Suprapubic skin (tissue), 4 donors: Measurements from ENCODE around the gene SLC35E1. TPM values are rescaled to one million over a fixed set of nuclear protein-coding genes. Genes with fewer than 3 reads are reported as not detected.

ENCODE experiments used
- DNase-seq, 2 donors: peaks; one replicate each; pipeline ENCODE4 v3.0.0-alpha.2; 2019; ENCODE audit warnings: low spot score in 2 of 2
- H3K27ac ChIP-seq: fragments of 200-600 bp; sonication (generic); one replicate; pipeline ENCODE4 v1.5.1; 2019
- H3K27me3 ChIP-seq: fragments of 200-600 bp; sonication (generic); one replicate; pipeline ENCODE4 v1.5.1; 2019
- H3K36me3 ChIP-seq: fragments of 200-600 bp; sonication (generic); one replicate; pipeline ENCODE4 v1.5.1; 2019
- H3K4me1 ChIP-seq: fragments of 200-600 bp; sonication (generic); one replicate; pipeline ENCODE4 v1.5.1; 2019
- H3K4me3 ChIP-seq: fragments of 200-600 bp; sonication (generic); one replicate; pipeline ENCODE4 v1.5.1; 2019; ENCODE audit warnings: mild to moderate bottlenecking
- H3K9me3 ChIP-seq: fragments of 200-600 bp; sonication (generic); one replicate; pipeline ENCODE4 v1.5.1; 2019
- CTCF ChIP-seq, 2 donors: fragments of 200-600 bp in 1 of 2; fragments of 450-650 bp in 1 of 2; sonication (generic) in 1 of 2; IDR thresholded peaks; one replicate each; pipeline ENCODE4 v1.5.1; 2016 to 2019; ENCODE audit warnings: antibody characterized with exemption in 2 of 2, mild to moderate bottlenecking in 1 of 2, moderate library complexity in 1 of 2
- EP300 ChIP-seq: sonication (generic); formaldehyde crosslinking; IDR thresholded peaks from one replicate; pipeline ENCODE4 v1.6.1; 2017; ENCODE audit warnings: antibody characterized with exemption
- POLR2A ChIP-seq, 2 donors: fragments of 450-650 bp; IDR thresholded peaks; one replicate each; pipeline ENCODE4 v1.6.1; 2017; ENCODE audit warnings: antibody characterized with exemption in 2 of 2, mild to moderate bottlenecking in 2 of 2, moderate library complexity in 2 of 2
- POLR2AphosphoS5 ChIP-seq, 3 donors: sonication (generic); formaldehyde crosslinking; IDR thresholded peaks; one replicate each; pipeline ENCODE4 v1.6.1; 2017; ENCODE audit warnings: antibody characterized with exemption in 3 of 3
- WGBS: methylation state at CpG from one replicate; pipeline ENCODE4 v1.1.5; 2018; 5-methylcytosine and 5-hydroxymethylcytosine counted together
- total RNA-seq, 4 donors: library from RNA; depleted of rRNA; stranded (reverse); fragments of >200 nt; gene quantifications; one replicate each; pipeline ENCODE4 v1.1.0, GENCODE V29; 2016

SLC35E1 gene
- total RNA-seq, 4 donors from 2014 or later, result 49.8 to 64.8 (median 56.3) TPM

GRCh38 chr19:16585808-16586476 lies 13.7 kb upstream of the SLC35E1 start:
- H3K36me3 ChIP-seq, result peaks cover 4% of the 10 kb centered on the region
- 82% methylated on average over 8 of the region's 11 CpGs for WGBS
- peak in 1 of 2 donors; percentile 57 for DNase-seq
- peaks cover 90% of the 10 kb centered on the region for H3K4me1 ChIP-seq
- H3K9me3 ChIP-seq, result no peaks in the 10 kb centered on the region
- TF ChIP-seq EP300, result no peak
- no peak for TF ChIP-seq POLR2AphosphoS5 (IDR thresholded peaks at IDR 0.05)
- no peak for TF ChIP-seq CTCF (IDR thresholded peaks at IDR 0.05)
- no peak for TF ChIP-seq POLR2A (IDR thresholded peaks at IDR 0.05)
- no peaks in the 10 kb centered on the region for H3K27me3 ChIP-seq
- peak overlapping the region; percentile 65 for H3K27ac ChIP-seq
- no peak overlapping the region for H3K4me3 ChIP-seq

- peak overlapping the region; percentile 65 for H3K27ac ChIP-seq
- H3K4me1 ChIP-seq, result peaks cover 95% of the 10 kb centered on the region
- no peak for TF ChIP-seq CTCF (IDR thresholded peaks at IDR 0.05)
- TF ChIP-seq EP300, result no peak
- no peak for TF ChIP-seq POLR2AphosphoS5 (IDR thresholded peaks at IDR 0.05)
- TF ChIP-seq POLR2A (IDR thresholded peaks at IDR 0.05), result no peak
- no peaks in the 10 kb centered on the region for H3K27me3 ChIP-seq
- no peaks in the 10 kb centered on the region for H3K9me3 ChIP-seq
- H3K4me3 ChIP-seq, result peak overlapping the region; percentile 12
- 89% methylated on average over 8 of the region's 13 CpGs for WGBS
- DNase-seq, result peak in 1 of 2 donors; percentile 60
- peaks cover 4% of the 10 kb centered on the region for H3K36me3 ChIP-seq
Measured at GRCh38 chr19:16585094-16585801, 13.0 kb upstream of the SLC35E1 start.

GRCh38 chr19:16584248-16585093 lies 12.3 kb upstream of the SLC35E1 start:
- H3K9me3 ChIP-seq, result no peaks in the 10 kb centered on the region
- 13% methylated on average over 15 of the region's 15 CpGs for WGBS
- H3K36me3 ChIP-seq, result peaks cover 4% of the 10 kb centered on the region
- no peaks in the 10 kb centered on the region for H3K27me3 ChIP-seq
- H3K4me1 ChIP-seq, result peaks cover 91% of the 10 kb centered on the region
- peak; percentile 91 to 92 for DNase-seq
- H3K4me3 ChIP-seq, result peak overlapping the region; percentile 12
- peak overlapping the region; percentile 65 for H3K27ac ChIP-seq
- TF ChIP-seq CTCF (IDR thresholded peaks at IDR 0.05) (no peak), POLR2AphosphoS5 (IDR thresholded peaks at IDR 0.05) (no peak), EP300 (no peak), POLR2A (IDR thresholded peaks at IDR 0.05) (no peak)

- peaks cover 13% of the 10 kb centered on the region for H3K36me3 ChIP-seq
- no peak for TF ChIP-seq POLR2A (IDR thresholded peaks at IDR 0.05)
- no peak for TF ChIP-seq EP300
- TF ChIP-seq POLR2AphosphoS5 (IDR thresholded peaks at IDR 0.05), result no peak
- no peak for TF ChIP-seq CTCF (IDR thresholded peaks at IDR 0.05)
- WGBS, result 90% methylated on average over 9 of the region's 10 CpGs
- no peaks in the 10 kb centered on the region for H3K9me3 ChIP-seq
- no peaks in the 10 kb centered on the region for H3K27me3 ChIP-seq
- DNase-seq, result peak in 1 of 2 donors; percentile 56
- H3K4me3 ChIP-seq, result no peak overlapping the region
- peaks cover 81% of the 10 kb centered on the region for H3K4me1 ChIP-seq
- peak overlapping the region; percentile 52 for H3K27ac ChIP-seq
Measured at GRCh38 chr19:16582486-16583261, 10.5 kb upstream of the SLC35E1 start.
